A549 (cell line): ENCODE data around the gene TMEM132D. TPM values are rescaled to one million over a fixed set of nuclear protein-coding genes. Genes with fewer than 3 reads are reported as not detected.

Experiments
- ATAC-seq, 2 experiments: fragments of 200-7000 bp in 1 of 2; fragments of >200 bp in 1 of 2; cut with Nextera tagmentation in 1 of 2; cut with Tn5 transposase in 1 of 2; 3 replicates each; pipeline versions ENCODE4 v1.8.0 to v1.9.1; 2018 to 2020; ENCODE audit warnings: mild to moderate bottlenecking in 1 of 2, moderate library complexity in 1 of 2
- CTCF ChIA-PET: fragments of 300-600 bp; sonication (Branson Sonifier 250); formaldehyde crosslinking; extraction: SDS; loops from one replicate; lab custom pipeline; 2021; ENCODE audit warnings: antibody characterized with exemption, inconsistent platforms; lab: Yijun Ruan, JAX
- POLR2A ChIA-PET: fragments of 350-600 bp; formaldehyde crosslinking; extraction: SDS; loops from one replicate; lab custom pipeline; 2021; ENCODE audit warnings: antibody characterized with exemption, inconsistent platforms; lab: Yijun Ruan, JAX
- DNase-seq, 2 experiments: peaks; one replicate each; pipeline versions ENCODE4 v3.0.0 to v3.0.0-alpha.2; 2011 to 2016; ENCODE audit warnings: low read depth in 1 of 2, low spot score in 1 of 2
- FAIRE-seq: peaks from 2 replicates; lab custom pipeline; 2011; peaks lifted over from hg19 to GRCh38; lab: Jason Lieb, UNC
- H3K27ac ChIP-seq, 2 experiments: fragments of >200 bp; sonication (Bioruptor Twin); formaldehyde crosslinking; 3 replicates each; pipeline ENCODE4 v1.5.1; 2016 to 2017
- H3K4me1 ChIP-seq: fragments of >200 bp; sonication (Bioruptor Twin); formaldehyde crosslinking; 3 replicates; pipeline ENCODE4 v1.6.1; 2016
- H3K4me2 ChIP-seq: fragments of >200 bp; sonication (Bioruptor Twin); formaldehyde crosslinking; 3 replicates; pipeline ENCODE4 v1.6.1; 2016
- H3K4me3 ChIP-seq: fragments of >200 bp; sonication (Bioruptor Twin); formaldehyde crosslinking; 3 replicates; pipeline ENCODE4 v1.5.1; 2016
- H3K9me3 ChIP-seq: fragments of >200 bp; sonication (Bioruptor Twin); formaldehyde crosslinking; 3 replicates; pipeline ENCODE4 v1.6.1; 2016
- BHLHE40 ChIP-seq: IDR thresholded peaks from 2 replicates; pipeline ENCODE4 v1.6.1; 2012; ENCODE audit warnings: low read depth, low read length, inconsistent platforms
- CBX2 ChIP-seq: fragments of 200-600 bp; sonication (generic); IDR thresholded peaks from 2 replicates; pipeline ENCODE4 v1.6.1; 2016; ENCODE audit warnings: low read depth, mild to moderate bottlenecking, borderline replicate concordance
- CBX8 ChIP-seq: fragments of 200-600 bp; sonication (generic); IDR thresholded peaks from 2 replicates; pipeline ENCODE4 v1.6.1; 2016
- CEBPB ChIP-seq, 2 experiments: fragments of >200 bp in 1 of 2; sonication (Bioruptor Twin) in 1 of 2; formaldehyde crosslinking in 1 of 2; IDR thresholded peaks; 2 replicates each; pipeline ENCODE4 v1.6.1; 2012 to 2016
- EP300 ChIP-seq, 2 experiments: fragments of >200 bp; sonication (Bioruptor Twin); formaldehyde crosslinking; IDR thresholded peaks; 2 replicates in 1 of 2; 3 replicates in 1 of 2; pipeline ENCODE4 v1.6.1; 2016 to 2017
- FOXS1 ChIP-seq: fragments of 250-450 bp; sonication (Bioruptor Pico); IDR thresholded peaks from 2 replicates; pipeline ENCODE4 v1.5.0; 2020; ENCODE audit warnings: mild to moderate bottlenecking, moderate library complexity
- GATA3 ChIP-seq: IDR thresholded peaks from 2 replicates; pipeline ENCODE4 v1.6.1; 2012; ENCODE audit warnings: borderline replicate concordance
- HOXA7 ChIP-seq: fragments of 250-450 bp; sonication (Bioruptor Pico); IDR thresholded peaks from 2 replicates; pipeline ENCODE4 v1.5.0; 2020; ENCODE audit warnings: mild to moderate bottlenecking, moderate library complexity
- JUNB ChIP-seq: fragments of >200 bp; sonication (Bioruptor Twin); formaldehyde crosslinking; IDR thresholded peaks from 2 replicates; pipeline ENCODE4 v1.6.1; 2016
- KDM5A ChIP-seq: fragments of 200-600 bp; sonication (generic); IDR thresholded peaks from 2 replicates; pipeline ENCODE4 v1.6.1; 2016; ENCODE audit warnings: antibody characterized with exemption, mild to moderate bottlenecking
- MAFK ChIP-seq: fragments of 450-650 bp; IDR thresholded peaks from 2 replicates; pipeline ENCODE4 v1.6.1; 2014; ENCODE audit not compliant: partially characterized antibody
- MAX ChIP-seq: IDR thresholded peaks from 2 replicates; pipeline ENCODE4 v1.6.1; 2012
- MAZ ChIP-seq: fragments of 150-350 bp; IDR thresholded peaks from 2 replicates; pipeline ENCODE4 v1.6.1; 2014; ENCODE audit warnings: antibody characterized with exemption, low read depth, low read length, borderline replicate concordance
- NR3C1 ChIP-seq: fragments of >200 bp; sonication (Bioruptor Twin); formaldehyde crosslinking; IDR thresholded peaks from 3 replicates; pipeline ENCODE4 v1.6.1; 2017
- PHF8 ChIP-seq: fragments of 200-600 bp; sonication (generic); IDR thresholded peaks from 2 replicates; pipeline ENCODE4 v1.6.1; 2016; ENCODE audit warnings: low read depth, mild to moderate bottlenecking, antibody characterized with exemption, moderate library complexity, borderline replicate concordance
- POLR2AphosphoS2 ChIP-seq: conservative IDR thresholded peaks from 2 replicates; pipeline ENCODE4 v1.6.1; 2012; ENCODE audit warnings: low read length, improper control_type of control experiment, inconsistent platforms
- RFX5 ChIP-seq: fragments of 450-650 bp; IDR thresholded peaks from 2 replicates; pipeline ENCODE4 v1.7.1; 2014; ENCODE audit warnings: antibody characterized with exemption, mild to moderate bottlenecking, moderate library complexity
- RNF2 ChIP-seq: fragments of 200-600 bp; sonication (generic); IDR thresholded peaks from 2 replicates; pipeline ENCODE4 v1.6.1; 2016; ENCODE audit warnings: low read depth, mild to moderate bottlenecking, antibody characterized with exemption, moderate library complexity, borderline replicate concordance
- SMC3 ChIP-seq: fragments of >200 bp; sonication (Bioruptor Twin); formaldehyde crosslinking; IDR thresholded peaks from 3 replicates; pipeline ENCODE4 v1.6.1; 2018; ENCODE audit warnings: inconsistent platforms
- SREBF2 ChIP-seq: fragments of 450-650 bp; IDR thresholded peaks from 2 replicates; pipeline ENCODE4 v1.6.1; 2014; ENCODE audit warnings: mild to moderate bottlenecking, moderate library complexity
- TP53 ChIP-seq: fragments of 250-450 bp; sonication (Bioruptor Pico); IDR thresholded peaks from 2 replicates; pipeline ENCODE4 v1.5.0; 2021; ENCODE audit warnings: mild to moderate bottlenecking, moderate library complexity
- ZC3H11A ChIP-seq: fragments of 450-650 bp; IDR thresholded peaks from 2 replicates; pipeline ENCODE4 v1.6.1; 2014; ENCODE audit warnings: antibody characterized with exemption, mild to moderate bottlenecking
- ZSCAN20 ChIP-seq: fragments of 250-450 bp; sonication (Bioruptor Pico); IDR thresholded peaks from 2 replicates; pipeline ENCODE4 v1.8.0; 2022; ENCODE audit warnings: mild to moderate bottlenecking, moderate library complexity
- WGBS: methylation state at CpG from one replicate; pipeline ENCODE4 v1.1.6; 2017; ENCODE audit errors: missing lambda C conversion rate; 5-methylcytosine and 5-hydroxymethylcytosine counted together
- polyA plus RNA-seq, 4 experiments: library from polyadenylated mRNA; depleted of rRNA in 3 of 4; stranded (reverse); fragments of >200 nt; fragmentation: RNase III in 1 of 4; extraction: RNeasy Plus Mini Kit Qiagen cat#74134 plus additional on column Dnase treatment in 1 of 4; gene quantifications; 2 replicates in 3 of 4; 3 replicates in 1 of 4; pipeline ENCODE4 v1.2.3, GENCODE V29; 2011 to 2017
- TF ChIP-seq, protein P1 (sequence below): fragments of 250-450 bp; sonication (Bioruptor Pico); IDR thresholded peaks from 2 replicates; pipeline ENCODE4 v1.5.0; 2021; ENCODE audit warnings: mild to moderate bottlenecking, moderate library complexity, borderline replicate concordance
- TF ChIP-seq, protein P2 (sequence below): fragments of >200 bp; sonication (Bioruptor Twin); formaldehyde crosslinking; IDR thresholded peaks from 3 replicates; pipeline ENCODE4 v1.6.1; 2016
- TF ChIP-seq, protein P3 (sequence below): fragments of >200 bp; sonication (Bioruptor Twin); formaldehyde crosslinking; IDR thresholded peaks from 2 replicates; pipeline ENCODE4 v1.6.1; 2016

TMEM132D gene
- polyA plus RNA-seq, 2 of the 4 experiments (the other 2 are of a cell fraction), result not detected

- Histone ChIP-seq H3K4me3 (no peak overlapping the region), H3K4me1 (no peaks in the 10 kb centered on the region), H3K4me2 (no peak overlapping the region)
- CTCF ChIA-PET, result no interaction called here
- FAIRE-seq, result no peak
- DNase-seq, result no peak
- no peak for TF ChIP-seq BHLHE40
- TF ChIP-seq, all 56 proteins: peak for 0
- no peaks in the 10 kb centered on the region for H3K9me3 ChIP-seq
- POLR2A ChIA-PET, result no interaction called here
- no peak for ATAC-seq
- WGBS, result 1% methylated on average over 3 of the region's 3 CpGs
- H3K27ac ChIP-seq, result no peak overlapping the region
These were observed 184.4 kb downstream of the TMEM132D start for GRCh38 chr12:129719416-129719815.

- ChIA-PET CTCF (no interaction called here), POLR2A (no interaction called here)
- WGBS, result 15% methylated on average over 2 of the region's 2 CpGs
- no peaks in the 10 kb centered on the region for H3K4me1 ChIP-seq
- no peak for DNase-seq
- H3K4me3 ChIP-seq, result no peak overlapping the region
- ATAC-seq, result no peak
- FAIRE-seq, result no peak
- no peak overlapping the region for H3K4me2 ChIP-seq
- TF ChIP-seq SREBF2 (no peak), SMC3 (no peak), RNF2 (no peak), JUNB (no peak), NR3C1 (no peak), ZSCAN20 (CRISPR knock-in tag) (no peak), PHF8 (no peak), KDM5A (no peak), MAZ (no peak), TP53 (no peak), POLR2AphosphoS2 (no peak), CBX2 (no peak), CEBPB (IDR thresholded peaks at IDR 0.05) (no peak), RFX5 (no peak)
- TF ChIP-seq, protein P1, sequence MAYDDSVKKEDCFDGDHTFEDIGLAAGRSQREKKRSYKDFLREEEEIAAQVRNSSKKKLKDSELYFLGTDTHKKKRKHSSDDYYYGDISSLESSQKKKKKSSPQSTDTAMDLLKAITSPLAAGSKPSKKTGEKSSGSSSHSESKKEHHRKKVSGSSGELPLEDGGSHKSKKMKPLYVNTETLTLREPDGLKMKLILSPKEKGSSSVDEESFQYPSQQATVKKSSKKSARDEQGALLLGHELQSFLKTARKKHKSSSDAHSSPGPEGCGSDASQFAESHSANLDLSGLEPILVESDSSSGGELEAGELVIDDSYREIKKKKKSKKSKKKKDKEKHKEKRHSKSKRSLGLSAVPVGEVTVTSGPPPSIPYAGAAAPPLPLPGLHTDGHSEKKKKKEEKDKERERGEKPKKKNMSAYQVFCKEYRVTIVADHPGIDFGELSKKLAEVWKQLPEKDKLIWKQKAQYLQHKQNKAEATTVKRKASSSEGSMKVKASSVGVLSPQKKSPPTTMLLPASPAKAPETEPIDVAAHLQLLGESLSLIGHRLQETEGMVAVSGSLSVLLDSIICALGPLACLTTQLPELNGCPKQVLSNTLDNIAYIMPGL, result no peak
- H3K27ac ChIP-seq, result no peak overlapping the region
- no peaks in the 10 kb centered on the region for H3K9me3 ChIP-seq
These were observed 186.4 kb downstream of the TMEM132D start for GRCh38 chr12:129717438-129717837.

DNA sequence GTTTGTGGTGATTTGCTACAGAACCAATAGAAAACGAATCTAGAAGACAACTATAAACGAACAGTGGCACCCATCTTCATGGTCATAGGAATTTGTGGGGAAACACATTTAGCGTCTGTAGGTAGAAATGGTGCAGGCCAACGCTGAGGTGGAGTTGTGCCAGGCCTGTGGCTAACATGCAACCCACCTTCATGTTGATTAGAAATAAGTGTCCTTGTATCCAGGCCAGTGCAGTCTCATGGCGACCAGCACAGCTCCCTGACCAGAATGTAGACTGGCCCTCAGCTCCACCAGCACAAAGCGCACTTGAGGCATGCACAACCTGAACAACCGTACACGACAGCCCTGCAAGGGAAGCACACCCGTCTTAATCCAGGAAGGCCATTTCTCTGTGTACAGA is 187.0 kb downstream of the TMEM132D start:
- Histone ChIP-seq H3K27ac (no peak overlapping the region), H3K4me2 (no peak overlapping the region), H3K9me3 (no peaks in the 10 kb centered on the region), H3K4me1 (no peaks in the 10 kb centered on the region), H3K4me3 (no peak overlapping the region)
- DNase-seq (no peak), FAIRE-seq (no peak), ATAC-seq (no peak)
- ChIA-PET POLR2A (no interaction called here), CTCF (no interaction called here)
- 38% methylated on average over 9 of the region's 9 CpGs for WGBS
- TF ChIP-seq MAZ (no peak), ZC3H11A (no peak), CBX8 (no peak), EP300 (IDR thresholded peaks at IDR 0.05) (no peak), CEBPB (IDR thresholded peaks at IDR 0.05) (no peak), MAX (no peak), JUNB (no peak), GATA3 (no peak), HOXA7 (CRISPR knock-in tag) (no peak), MAFK (no peak), FOXS1 (CRISPR knock-in tag) (no peak), RNF2 (no peak), SMC3 (no peak), POLR2AphosphoS2 (no peak)
- TF ChIP-seq, protein P2, sequence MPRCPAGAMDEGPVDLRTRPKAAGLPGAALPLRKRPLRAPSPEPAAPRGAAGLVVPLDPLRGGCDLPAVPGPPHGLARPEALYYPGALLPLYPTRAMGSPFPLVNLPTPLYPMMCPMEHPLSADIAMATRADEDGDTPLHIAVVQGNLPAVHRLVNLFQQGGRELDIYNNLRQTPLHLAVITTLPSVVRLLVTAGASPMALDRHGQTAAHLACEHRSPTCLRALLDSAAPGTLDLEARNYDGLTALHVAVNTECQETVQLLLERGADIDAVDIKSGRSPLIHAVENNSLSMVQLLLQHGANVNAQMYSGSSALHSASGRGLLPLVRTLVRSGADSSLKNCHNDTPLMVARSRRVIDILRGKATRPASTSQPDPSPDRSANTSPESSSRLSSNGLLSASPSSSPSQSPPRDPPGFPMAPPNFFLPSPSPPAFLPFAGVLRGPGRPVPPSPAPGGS, result no peak
- TF ChIP-seq, protein P3, sequence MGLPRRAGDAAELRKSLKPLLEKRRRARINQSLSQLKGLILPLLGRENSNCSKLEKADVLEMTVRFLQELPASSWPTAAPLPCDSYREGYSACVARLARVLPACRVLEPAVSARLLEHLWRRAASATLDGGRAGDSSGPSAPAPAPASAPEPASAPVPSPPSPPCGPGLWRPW, result no peak
- TF ChIP-seq, protein P1, result no peak
